DMS 273 (cell line): Measurements from ENCODE around the gene JAKMIP3.
"Not testable (repeated sequence)": the region's sequence is repeated elsewhere in the genome, so short reads cannot be mapped to it uniquely, and the experiment has no call there.

Experiments used
- DNase-seq: peaks from one replicate; lab custom pipeline; 2025; ENCODE audit not compliant: unreplicated experiment; lab: John Stamatoyannopoulos, UW

JAKMIP3 gene

GRCh38 chr10:132064082-132064755 is 1.5 kb upstream of the JAKMIP3 start:
- DNase-seq: no peak

DNA sequence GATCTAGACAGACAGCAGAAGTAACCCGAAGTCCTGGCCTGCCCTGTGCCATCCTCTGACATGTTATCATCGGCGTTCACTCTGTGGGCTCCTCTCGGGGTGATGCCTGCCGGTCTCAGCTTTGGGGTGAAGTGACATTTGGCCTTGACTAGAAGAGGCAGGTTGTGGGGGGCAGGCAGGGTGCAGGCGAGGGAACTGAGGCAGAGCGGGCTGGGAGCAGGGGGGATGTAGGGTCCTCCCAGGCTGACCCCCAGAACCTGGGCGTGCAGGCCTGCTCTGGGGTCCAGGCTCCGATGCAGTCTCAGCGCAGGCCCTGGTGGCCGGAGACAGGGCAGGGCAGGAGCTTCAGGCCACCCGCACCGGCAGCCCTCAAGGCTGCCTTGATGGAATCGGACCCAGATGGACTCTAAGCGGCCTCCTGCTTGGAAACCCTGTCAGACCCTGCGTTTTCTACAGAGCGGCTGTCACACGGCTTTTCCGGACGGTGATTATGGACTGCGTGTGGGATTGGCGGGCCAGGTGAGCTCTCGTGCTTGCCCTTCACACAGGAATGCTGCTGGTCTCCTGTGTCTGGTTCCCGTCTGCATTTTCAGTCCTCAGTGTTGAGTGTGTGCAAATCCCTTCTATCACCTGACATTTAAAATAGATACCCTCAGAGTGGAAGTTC is 842 bp upstream of the JAKMIP3 start:
- DNase-seq: no peak

- no peak for DNase-seq
Observed at GRCh38 chr10:132066186-132066585, 440 bp downstream of the JAKMIP3 start.

GRCh38 chr10:132066812-132067211 is 1.1 kb downstream of the JAKMIP3 start:
- no peak for DNase-seq

GRCh38 chr10:132068431-132069121 is 2.8 kb downstream of the JAKMIP3 start:
- no peak for DNase-seq

DNA sequence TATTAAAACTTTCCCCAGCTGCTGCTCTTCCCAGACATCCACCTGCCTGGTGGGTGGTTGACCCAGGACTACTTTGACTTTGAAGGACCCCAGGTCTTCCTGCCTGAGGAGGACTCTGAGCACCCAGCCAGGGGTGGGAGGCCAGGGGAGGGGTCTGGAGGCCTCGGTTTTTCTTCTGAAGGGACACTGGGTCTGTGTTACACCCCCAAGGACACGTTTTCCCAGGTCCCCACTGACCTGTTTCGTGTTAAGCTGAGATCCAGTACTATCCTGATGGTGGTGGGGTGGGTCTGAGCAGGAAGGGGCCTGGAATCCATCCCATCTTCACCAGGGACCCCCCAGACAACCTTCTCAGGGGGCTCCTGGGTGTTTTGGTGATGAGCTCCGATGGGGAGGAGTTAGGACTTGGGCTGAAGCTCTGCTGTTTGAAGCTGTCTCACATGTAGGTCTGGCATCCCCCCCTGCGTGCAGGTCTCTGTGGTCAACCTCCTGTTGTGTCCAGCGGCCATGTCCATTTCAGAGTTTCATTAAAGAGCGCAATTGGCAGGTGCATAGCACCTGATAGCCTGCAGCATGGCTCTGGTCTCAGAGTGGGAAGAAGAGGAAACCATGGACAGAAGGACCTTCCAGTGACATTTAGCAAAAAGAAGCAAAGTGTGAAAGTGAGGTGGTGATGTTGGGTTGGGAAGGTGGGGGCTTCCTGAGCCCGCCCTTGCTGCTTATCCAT is 3.5 kb downstream of the JAKMIP3 start:
- no peak for DNase-seq

GRCh38 chr10:132069849-132070182 is 4.1 kb downstream of the JAKMIP3 start:
- no peak for DNase-seq

- DNase-seq: no peak
Observed at GRCh38 chr10:132070724-132071123, 5.0 kb downstream of the JAKMIP3 start.

GRCh38 chr10:132071667-132072066 is 5.9 kb downstream of the JAKMIP3 start:
- DNase-seq: no peak

- DNase-seq: no peak
Observed at GRCh38 chr10:132075909-132076577, 10.3 kb downstream of the JAKMIP3 start.

- no peak for DNase-seq
Observed at GRCh38 chr10:132076578-132077081, 10.9 kb downstream of the JAKMIP3 start.

DNA sequence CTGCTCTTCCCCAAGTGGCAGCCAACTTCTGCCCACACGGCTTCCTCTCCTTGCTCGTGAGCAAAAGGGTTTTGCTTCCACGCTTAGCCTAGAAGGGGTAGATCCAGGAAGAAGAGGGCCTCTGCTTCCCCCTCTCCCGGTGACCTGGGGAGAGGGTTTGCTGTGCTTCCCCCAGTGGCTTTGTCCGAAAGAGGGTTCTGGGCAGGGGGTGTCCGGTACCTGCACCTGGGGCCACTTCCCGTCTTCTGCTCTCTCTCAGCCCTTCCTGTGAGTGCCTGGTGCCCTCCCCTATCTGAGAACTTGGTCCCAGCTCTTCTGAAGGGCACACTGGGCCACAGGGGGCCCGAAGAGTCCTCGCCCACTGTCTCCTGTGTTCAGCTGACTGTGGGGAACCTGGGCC is 11.3 kb downstream of the JAKMIP3 start:
- DNase-seq: no peak

GRCh38 chr10:132078746-132079345 is 13.1 kb downstream of the JAKMIP3 start:
- no peak for DNase-seq

- not testable (repeated sequence) for DNase-seq
Observed at GRCh38 chr10:132084384-132084783, 18.6 kb downstream of the JAKMIP3 start.

GRCh38 chr10:132093236-132093635 is 27.5 kb downstream of the JAKMIP3 start:
- DNase-seq: not testable (repeated sequence)

DNA sequence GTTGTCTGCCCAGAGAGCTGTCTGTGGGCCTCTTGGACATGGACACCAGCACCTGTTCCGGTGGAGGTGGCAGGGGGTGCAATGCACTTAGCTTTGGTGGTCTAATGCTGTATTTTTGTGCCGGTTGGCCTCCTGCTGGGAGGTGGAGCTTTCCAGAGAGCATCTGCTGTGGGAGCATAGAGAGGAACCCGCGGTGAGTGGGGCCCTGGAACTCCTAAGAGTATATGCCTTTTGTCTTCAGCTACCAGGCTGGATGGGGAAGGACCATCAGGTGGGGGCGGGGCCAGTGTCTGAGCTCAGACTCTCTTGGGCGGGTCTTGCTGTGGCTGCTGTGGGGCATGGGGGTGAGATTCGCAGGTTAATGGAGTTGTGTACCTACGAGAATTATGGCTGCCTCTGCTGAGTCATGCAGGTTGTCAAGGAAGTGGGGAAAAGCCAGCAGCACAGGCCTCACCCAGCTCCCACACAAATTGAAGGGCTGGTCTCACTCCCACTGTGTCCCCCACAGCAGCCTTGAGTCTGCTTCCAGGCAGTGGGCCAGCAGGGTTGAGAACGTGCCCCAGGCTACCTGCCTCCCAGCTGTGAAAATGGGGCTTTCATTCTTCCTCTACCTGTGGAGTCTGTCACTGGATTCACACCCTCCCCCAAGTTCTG is 29.0 kb downstream of the JAKMIP3 start:
- no peak for DNase-seq

DNA sequence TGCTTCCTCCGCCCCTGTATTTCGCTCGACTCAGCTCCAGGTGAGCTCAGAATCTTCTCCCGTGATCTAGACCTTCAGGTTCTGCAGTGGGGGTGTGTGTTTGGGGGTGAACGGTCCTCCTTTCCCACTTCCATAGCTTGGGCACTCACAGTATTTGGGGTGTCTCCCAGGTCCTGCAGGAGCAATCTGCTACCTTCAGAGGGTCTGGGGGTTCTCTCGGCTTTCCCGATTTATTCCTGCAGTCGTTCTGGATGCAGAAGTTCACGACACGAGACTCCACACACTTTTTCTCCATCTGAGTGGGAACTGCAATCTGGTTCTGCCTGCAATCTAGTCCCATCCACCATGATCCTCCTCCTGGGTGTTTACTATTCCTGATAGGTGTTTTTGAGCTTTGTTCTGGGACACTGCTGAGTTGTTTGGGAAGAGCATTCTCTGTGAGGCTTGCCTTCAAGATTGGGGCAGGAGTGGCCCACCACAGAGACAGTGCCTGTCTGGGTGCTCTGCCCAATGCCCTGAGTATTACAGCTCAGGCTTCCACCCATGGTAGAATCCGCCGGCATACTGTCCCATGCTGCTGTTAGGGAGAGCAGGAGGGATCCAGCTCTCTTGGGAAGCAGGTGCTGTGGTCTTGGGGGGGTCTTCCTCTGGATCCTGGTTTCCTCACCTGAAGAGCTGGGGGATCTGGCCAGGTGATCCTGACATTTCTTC is 29.8 kb downstream of the JAKMIP3 start:
- no peak for DNase-seq

DNA sequence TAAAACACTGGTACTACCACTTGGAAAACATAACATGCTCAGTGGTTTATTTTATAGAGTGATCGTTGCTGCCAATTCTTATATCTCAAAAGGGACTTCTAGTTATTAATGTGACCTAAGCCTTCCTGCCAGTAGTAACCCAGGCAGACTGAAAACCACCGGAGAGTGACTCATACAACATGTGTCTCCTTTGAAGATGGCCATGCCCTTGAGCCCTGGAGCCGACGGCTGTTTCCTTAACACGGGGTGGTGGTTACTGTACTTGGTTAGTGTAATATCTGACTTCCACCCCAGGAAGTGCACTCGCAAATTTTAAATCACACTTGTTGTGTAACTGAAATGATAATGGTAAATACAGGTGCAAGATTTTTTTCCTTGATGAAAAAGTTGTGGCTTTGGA is 30.5 kb downstream of the JAKMIP3 start:
- DNase-seq: no peak

DNA sequence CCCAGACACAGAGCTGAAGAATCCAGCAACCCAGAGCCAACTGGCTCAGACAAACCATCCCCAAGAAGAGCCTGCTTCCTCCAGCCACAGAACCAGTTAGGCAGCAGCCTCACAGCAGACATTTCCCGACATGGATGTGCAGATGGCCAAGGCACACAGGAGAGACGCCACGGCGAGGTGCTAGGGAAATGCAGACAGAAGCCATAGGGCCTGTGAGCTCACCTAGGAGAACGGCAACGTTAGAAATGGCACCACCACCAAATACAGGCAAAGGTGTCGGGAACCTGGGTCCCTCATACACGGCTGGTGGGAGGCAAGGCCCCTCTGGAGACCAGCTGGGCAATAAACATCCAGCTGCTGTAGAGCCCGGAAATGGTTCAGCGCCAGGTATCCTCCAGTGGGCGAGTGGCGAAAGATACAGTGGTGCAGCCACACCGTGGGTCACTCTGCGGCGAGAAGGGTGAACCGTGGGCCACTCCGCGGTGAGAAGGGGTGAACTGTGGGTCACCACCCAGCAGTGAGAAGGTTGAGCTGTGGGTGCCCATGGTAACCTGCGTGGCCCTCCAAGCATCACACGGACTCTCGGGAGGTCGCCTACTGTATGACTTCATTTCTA is 31.2 kb downstream of the JAKMIP3 start:
- DNase-seq: no peak
